ENCODE results near the gene IL6ST.

GRCh38 chr5:55986931-55987330, 7.8 kb downstream of the IL6ST start:
- no peak for TF ChIP-seq CTCF (IDR thresholded peaks at IDR 0.05; ENCODE audit: low read depth, low read length, poor library complexity, severe bottlenecking)
- no peak for TF ChIP-seq EZH2phosphoT487 (IDR thresholded peaks at IDR 0.05; ENCODE audit: borderline replicate concordance, low read length)

All from DOHH2 (cell line).